ENCODE measurements around the gene DDX27.
A peak's percentile ranks its signal among the peaks of the same experiment; 100 is the strongest.
"Not testable (repeated sequence)": the region's sequence is repeated elsewhere in the genome, so short reads cannot be mapped to it uniquely, and the experiment has no call there.

The DDX27 gene

GRCh38 chr20:49185071-49185761 is 34.0 kb upstream of the DDX27 start:
- Histone ChIP-seq H2AK5ac (ENCODE audit: low read length) (no peak overlapping the region), H3K27me3 (ENCODE audit: insufficient read depth, low read length, poor library complexity) (no peaks in the 10 kb centered on the region), H3K4ac (ENCODE audit: low read depth, low read length) (no peak overlapping the region), H2BK15ac (replicated peaks; ENCODE audit: low read depth) (no peak overlapping the region), H2BK120ac (ENCODE audit: low read depth, low read length) (no peak overlapping the region), H3K36me3 (ENCODE audit: control insufficient read depth, insufficient read depth, low read length) (no peaks in the 10 kb centered on the region), H3K4me3 (ENCODE audit: low read length) (no peak overlapping the region), H3K27ac (ENCODE audit: low read depth, low read length) (no peak overlapping the region), H3K18ac (ENCODE audit: low read length) (no peak overlapping the region), H3K79me1 (ENCODE audit: low read length) (peaks cover 3% of the 10 kb centered on the region), H3K23ac (ENCODE audit: low read length) (no peak overlapping the region), H4K5ac (ENCODE audit: low read length) (no peak overlapping the region), H3K79me2 (ENCODE audit: control insufficient read depth, insufficient read depth, low read length) (peaks cover 63% of the 10 kb centered on the region), H3K4me2 (ENCODE audit: low read length) (no peak overlapping the region), H2BK5ac (ENCODE audit: low read length) (no peak overlapping the region), H3K56ac (ENCODE audit: low read length) (no peak overlapping the region), H4K8ac (ENCODE audit: low read depth, low read length) (no peak overlapping the region), H3K9ac (ENCODE audit: low read length) (no peak overlapping the region), H3K4me1 (ENCODE audit: control insufficient read depth, low read depth, low read length) (no peaks in the 10 kb centered on the region)
- WGBS (ENCODE audit: extremely low coverage, insufficient coverage, low lambda C conversion rate) = no CpG with 5 or more reads among the region's 6 CpGs
- DNase-seq = no peak

- Histone ChIP-seq H3K23ac (ENCODE audit: low read length) (no peak overlapping the region), H3K4me1 (ENCODE audit: control insufficient read depth, low read depth, low read length) (no peaks in the 10 kb centered on the region), H2BK5ac (ENCODE audit: low read length) (no peak overlapping the region), H3K4me3 (ENCODE audit: low read length) (peak overlapping the region; percentile 77), H3K18ac (ENCODE audit: low read length) (no peak overlapping the region), H3K56ac (ENCODE audit: low read length) (peak overlapping the region; percentile 78), H4K5ac (ENCODE audit: low read length) (no peak overlapping the region), H3K27ac (ENCODE audit: low read depth, low read length) (no peak overlapping the region), H3K79me2 (ENCODE audit: control insufficient read depth, insufficient read depth, low read length) (peaks cover 51% of the 10 kb centered on the region), H3K27me3 (ENCODE audit: insufficient read depth, low read length, poor library complexity) (no peaks in the 10 kb centered on the region), H3K36me3 (ENCODE audit: control insufficient read depth, insufficient read depth, low read length) (no peaks in the 10 kb centered on the region), H3K4ac (ENCODE audit: low read depth, low read length) (no peak overlapping the region), H4K8ac (ENCODE audit: low read depth, low read length) (peak overlapping the region; percentile 76), H2BK15ac (replicated peaks; ENCODE audit: low read depth) (no peak overlapping the region), H3K9ac (ENCODE audit: low read length) (peak overlapping the region; percentile 93), H2BK120ac (ENCODE audit: low read depth, low read length) (no peak overlapping the region), H3K4me2 (ENCODE audit: low read length) (peak overlapping the region; percentile 85), H3K79me1 (ENCODE audit: low read length) (peaks cover 3% of the 10 kb centered on the region), H2AK5ac (ENCODE audit: low read length) (no peak overlapping the region)
- peak; percentile 69 for DNase-seq
- no CpG with 5 or more reads among the region's 19 CpGs for WGBS (ENCODE audit: extremely low coverage, insufficient coverage, low lambda C conversion rate)
Measured at GRCh38 chr20:49186535-49187329, 32.5 kb upstream of the DDX27 start.

- WGBS (ENCODE audit: extremely low coverage, insufficient coverage, low lambda C conversion rate) = no CpG with 5 or more reads among the region's 29 CpGs
- Histone ChIP-seq H3K27me3 (ENCODE audit: insufficient read depth, low read length, poor library complexity) (no peaks in the 10 kb centered on the region), H3K27ac (ENCODE audit: low read depth, low read length) (peak overlapping the region; percentile 89), H4K5ac (ENCODE audit: low read length) (no peak overlapping the region), H2AK5ac (ENCODE audit: low read length) (no peak overlapping the region), H3K4me3 (ENCODE audit: low read length) (peak overlapping the region; percentile 77), H3K4me1 (ENCODE audit: control insufficient read depth, low read depth, low read length) (no peaks in the 10 kb centered on the region), H3K56ac (ENCODE audit: low read length) (peak overlapping the region; percentile 98), H4K8ac (ENCODE audit: low read depth, low read length) (peak overlapping the region; percentile 76), H3K9ac (ENCODE audit: low read length) (peak overlapping the region; percentile 93), H2BK120ac (ENCODE audit: low read depth, low read length) (peak overlapping the region; percentile 37), H3K79me1 (ENCODE audit: low read length) (peaks cover 3% of the 10 kb centered on the region), H3K79me2 (ENCODE audit: control insufficient read depth, insufficient read depth, low read length) (peaks cover 48% of the 10 kb centered on the region), H3K4ac (ENCODE audit: low read depth, low read length) (peak overlapping the region; percentile 44), H3K4me2 (ENCODE audit: low read length) (peak overlapping the region; percentile 85), H3K36me3 (ENCODE audit: control insufficient read depth, insufficient read depth, low read length) (no peaks in the 10 kb centered on the region), H3K23ac (ENCODE audit: low read length) (no peak overlapping the region), H3K18ac (ENCODE audit: low read length) (peak overlapping the region; percentile 95), H2BK15ac (replicated peaks; ENCODE audit: low read depth) (no peak overlapping the region), H2BK5ac (ENCODE audit: low read length) (no peak overlapping the region)
- peak; percentile 26 for DNase-seq
Measured at GRCh38 chr20:49187330-49187850, 31.8 kb upstream of the DDX27 start.

- Histone ChIP-seq H3K18ac (ENCODE audit: low read length) (peak within 1 kb of the TSS; percentile 95), H4K5ac (ENCODE audit: low read length) (no peak within 1 kb of the TSS), H2AK5ac (ENCODE audit: low read length) (no peak within 1 kb of the TSS), H3K4me3 (ENCODE audit: low read length) (peak within 1 kb of the TSS; percentile 77), H2BK120ac (ENCODE audit: low read depth, low read length) (peak within 1 kb of the TSS; percentile 37), H3K4me2 (ENCODE audit: low read length) (peak within 1 kb of the TSS; percentile 85), H3K79me1 (ENCODE audit: low read length) (peaks cover 3% of the 10 kb centered on the region), H3K27me3 (ENCODE audit: insufficient read depth, low read length, poor library complexity) (no peaks in the 10 kb centered on the region), H3K36me3 (ENCODE audit: control insufficient read depth, insufficient read depth, low read length) (no peaks in the 10 kb centered on the region), H4K8ac (ENCODE audit: low read depth, low read length) (peak within 1 kb of the TSS; percentile 76), H3K79me2 (ENCODE audit: control insufficient read depth, insufficient read depth, low read length) (peaks cover 43% of the 10 kb centered on the region), H3K4ac (ENCODE audit: low read depth, low read length) (peak within 1 kb of the TSS; percentile 44), H3K4me1 (ENCODE audit: control insufficient read depth, low read depth, low read length) (no peaks in the 10 kb centered on the region), H3K27ac (ENCODE audit: low read depth, low read length) (peak within 1 kb of the TSS; percentile 89), H2BK15ac (replicated peaks; ENCODE audit: low read depth) (no peak within 1 kb of the TSS), H2BK5ac (ENCODE audit: low read length) (no peak within 1 kb of the TSS), H3K56ac (ENCODE audit: low read length) (peak within 1 kb of the TSS; percentile 98), H3K9ac (ENCODE audit: low read length) (peak within 1 kb of the TSS; percentile 93), H3K23ac (ENCODE audit: low read length) (no peak within 1 kb of the TSS)
- DNase-seq = peak; percentile 99
- WGBS (ENCODE audit: extremely low coverage, insufficient coverage, low lambda C conversion rate) = no CpG with 5 or more reads among the region's 89 CpGs
Measured at GRCh38 chr20:49187851-49188641, 31.2 kb upstream of the DDX27 start, which contains the start of gene STAU1. Gene STAU1 (minus strand): TSS chr20:49188334. CDS start chr20:49166201, 22,133 bp downstream.

GRCh38 chr20:49192944-49193518 is 26.2 kb upstream of the DDX27 start:
- H3K79me2 ChIP-seq (ENCODE audit: control insufficient read depth, insufficient read depth, low read length); H2BK5ac ChIP-seq (ENCODE audit: low read length); H2AK5ac ChIP-seq (ENCODE audit: low read length); H2BK15ac ChIP-seq (replicated peaks; ENCODE audit: low read depth); H3K27ac ChIP-seq (ENCODE audit: low read depth, low read length); H3K36me3 ChIP-seq (ENCODE audit: control insufficient read depth, insufficient read depth, low read length); H3K79me1 ChIP-seq (ENCODE audit: low read length); H3K4me3 ChIP-seq (ENCODE audit: low read length); H3K18ac ChIP-seq (ENCODE audit: low read length); H4K5ac ChIP-seq (ENCODE audit: low read length); H3K56ac ChIP-seq (ENCODE audit: low read length); H3K9ac ChIP-seq (ENCODE audit: low read length); H2BK120ac ChIP-seq (ENCODE audit: low read depth, low read length); H3K4me2 ChIP-seq (ENCODE audit: low read length); H3K4me1 ChIP-seq (ENCODE audit: control insufficient read depth, low read depth, low read length); H3K27me3 ChIP-seq (ENCODE audit: insufficient read depth, low read length, poor library complexity); DNase-seq; H3K4ac ChIP-seq (ENCODE audit: low read depth, low read length); H4K8ac ChIP-seq (ENCODE audit: low read depth, low read length); H3K23ac ChIP-seq (ENCODE audit: low read length): not testable (repeated sequence)
- no CpG with 5 or more reads among the region's 11 CpGs for WGBS (ENCODE audit: extremely low coverage, insufficient coverage, low lambda C conversion rate)

All from mesendoderm (in vitro differentiated cells).